ENCODE data around the gene IMMP2L.

IMMP2L gene

GRCh38 chr7:110888641-110889040 is 673.7 kb downstream of the IMMP2L start:
- no peaks in the 10 kb centered on the region for H3K36me3 ChIP-seq (ENCODE audit: insufficient read depth, low read length)
- no peaks in the 10 kb centered on the region for H4K20me1 ChIP-seq (ENCODE audit: insufficient read depth, low read length)
- no peaks in the 10 kb centered on the region for H3K79me2 ChIP-seq (ENCODE audit: insufficient read depth, low read length)
- no peak overlapping the region for H3K9ac ChIP-seq (ENCODE audit: low read depth, low read length)
- no peak overlapping the region for H3K4me3 ChIP-seq (ENCODE audit: low read depth in 1 of 2, low read length in 2 of 2)
- no peaks in the 10 kb centered on the region for H3K9me3 ChIP-seq (ENCODE audit: insufficient read depth, low read length, severe bottlenecking)
- ATAC-seq (ENCODE audit: insufficient read depth, low read depth): no peak
- no peak overlapping the region for H2AFZ ChIP-seq (ENCODE audit: low read depth, low read length)
- H3K27ac ChIP-seq (ENCODE audit: low read length): no peak overlapping the region
- peaks cover 7% of the 10 kb centered on the region; the same call in 1 of the 2 replicates for H3K4me1 ChIP-seq (ENCODE audit: insufficient read depth, low read length)
- TF ChIP-seq, protein P1, sequence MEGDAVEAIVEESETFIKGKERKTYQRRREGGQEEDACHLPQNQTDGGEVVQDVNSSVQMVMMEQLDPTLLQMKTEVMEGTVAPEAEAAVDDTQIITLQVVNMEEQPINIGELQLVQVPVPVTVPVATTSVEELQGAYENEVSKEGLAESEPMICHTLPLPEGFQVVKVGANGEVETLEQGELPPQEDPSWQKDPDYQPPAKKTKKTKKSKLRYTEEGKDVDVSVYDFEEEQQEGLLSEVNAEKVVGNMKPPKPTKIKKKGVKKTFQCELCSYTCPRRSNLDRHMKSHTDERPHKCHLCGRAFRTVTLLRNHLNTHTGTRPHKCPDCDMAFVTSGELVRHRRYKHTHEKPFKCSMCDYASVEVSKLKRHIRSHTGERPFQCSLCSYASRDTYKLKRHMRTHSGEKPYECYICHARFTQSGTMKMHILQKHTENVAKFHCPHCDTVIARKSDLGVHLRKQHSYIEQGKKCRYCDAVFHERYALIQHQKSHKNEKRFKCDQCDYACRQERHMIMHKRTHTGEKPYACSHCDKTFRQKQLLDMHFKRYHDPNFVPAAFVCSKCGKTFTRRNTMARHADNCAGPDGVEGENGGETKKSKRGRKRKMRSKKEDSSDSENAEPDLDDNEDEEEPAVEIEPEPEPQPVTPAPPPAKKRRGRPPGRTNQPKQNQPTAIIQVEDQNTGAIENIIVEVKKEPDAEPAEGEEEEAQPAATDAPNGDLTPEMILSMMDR (IDR thresholded peaks at IDR 0.05; ENCODE audit: borderline replicate concordance, extremely low read depth, low read length, poor library complexity, severe bottlenecking): no peak
- TF ChIP-seq EZH2 (IDR thresholded peaks at IDR 0.05; ENCODE audit: borderline replicate concordance, low read depth, low read length, severe bottlenecking): no peak
- no peak for DNase-seq
- no peaks in the 10 kb centered on the region for H3K27me3 ChIP-seq (ENCODE audit: insufficient read depth, low read length, poor library complexity)
- no peak overlapping the region for H3K4me2 ChIP-seq (ENCODE audit: insufficient read depth, low read length)

GRCh38 chr7:110885474-110885873 is 676.8 kb downstream of the IMMP2L start:
- Histone ChIP-seq H3K36me3 (ENCODE audit: insufficient read depth, low read length) (no peaks in the 10 kb centered on the region), H3K27ac (ENCODE audit: low read length) (no peak overlapping the region), H3K4me3 (ENCODE audit: low read depth in 1 of 2, low read length in 2 of 2) (no peak overlapping the region), H3K9ac (ENCODE audit: low read depth, low read length) (no peak overlapping the region), H3K27me3 (ENCODE audit: insufficient read depth, low read length, poor library complexity) (no peaks in the 10 kb centered on the region), H3K4me1 (ENCODE audit: insufficient read depth, low read length) (no peaks in the 10 kb centered on the region), H2AFZ (ENCODE audit: low read depth, low read length) (no peak overlapping the region), H3K9me3 (ENCODE audit: insufficient read depth, low read length, severe bottlenecking) (no peaks in the 10 kb centered on the region), H3K79me2 (ENCODE audit: insufficient read depth, low read length) (no peaks in the 10 kb centered on the region), H4K20me1 (ENCODE audit: insufficient read depth, low read length) (no peaks in the 10 kb centered on the region), H3K4me2 (ENCODE audit: insufficient read depth, low read length) (no peak overlapping the region)
- TF ChIP-seq, protein P1 (IDR thresholded peaks at IDR 0.05; ENCODE audit: borderline replicate concordance, extremely low read depth, low read length, poor library complexity, severe bottlenecking): no peak
- no peak for TF ChIP-seq EZH2 (IDR thresholded peaks at IDR 0.05; ENCODE audit: borderline replicate concordance, low read depth, low read length, severe bottlenecking)
- DNase-seq: no peak
- no peak for ATAC-seq (ENCODE audit: insufficient read depth, low read depth)

GRCh38 chr7:110881721-110882120 is 680.6 kb downstream of the IMMP2L start:
- Histone ChIP-seq H4K20me1 (ENCODE audit: insufficient read depth, low read length) (no peaks in the 10 kb centered on the region), H3K27me3 (ENCODE audit: insufficient read depth, low read length, poor library complexity) (no peaks in the 10 kb centered on the region), H3K27ac (ENCODE audit: low read length) (no peak overlapping the region), H3K4me2 (ENCODE audit: insufficient read depth, low read length) (no peak overlapping the region), H3K9me3 (ENCODE audit: insufficient read depth, low read length, severe bottlenecking) (no peaks in the 10 kb centered on the region), H2AFZ (ENCODE audit: low read depth, low read length) (no peak overlapping the region), H3K9ac (ENCODE audit: low read depth, low read length) (no peak overlapping the region), H3K4me3 (ENCODE audit: low read depth in 1 of 2, low read length in 2 of 2) (no peak overlapping the region), H3K36me3 (ENCODE audit: insufficient read depth, low read length) (no peaks in the 10 kb centered on the region), H3K4me1 (ENCODE audit: insufficient read depth, low read length) (no peaks in the 10 kb centered on the region), H3K79me2 (ENCODE audit: insufficient read depth, low read length) (no peaks in the 10 kb centered on the region)
- DNase-seq: no peak
- TF ChIP-seq EZH2 (IDR thresholded peaks at IDR 0.05; ENCODE audit: borderline replicate concordance, low read depth, low read length, severe bottlenecking): no peak
- TF ChIP-seq, protein P1 (IDR thresholded peaks at IDR 0.05; ENCODE audit: borderline replicate concordance, extremely low read depth, low read length, poor library complexity, severe bottlenecking): no peak
- ATAC-seq (ENCODE audit: insufficient read depth, low read depth): no peak

- no peak for DNase-seq
- H2AFZ ChIP-seq (ENCODE audit: low read depth, low read length): no peak overlapping the region
- no peak overlapping the region for H3K4me3 ChIP-seq (ENCODE audit: low read depth in 1 of 2, low read length in 2 of 2)
- no peaks in the 10 kb centered on the region for H3K9me3 ChIP-seq (ENCODE audit: insufficient read depth, low read length, severe bottlenecking)
- H3K27me3 ChIP-seq (ENCODE audit: insufficient read depth, low read length, poor library complexity): no peaks in the 10 kb centered on the region
- no peaks in the 10 kb centered on the region for H4K20me1 ChIP-seq (ENCODE audit: insufficient read depth, low read length)
- no peak for TF ChIP-seq EZH2 (IDR thresholded peaks at IDR 0.05; ENCODE audit: borderline replicate concordance, low read depth, low read length, severe bottlenecking)
- TF ChIP-seq, protein P1 (IDR thresholded peaks at IDR 0.05; ENCODE audit: borderline replicate concordance, extremely low read depth, low read length, poor library complexity, severe bottlenecking): no peak
- no peak overlapping the region for H3K27ac ChIP-seq (ENCODE audit: low read length)
- ATAC-seq (ENCODE audit: insufficient read depth, low read depth): no peak
- no peak overlapping the region for H3K4me2 ChIP-seq (ENCODE audit: insufficient read depth, low read length)
- H3K9ac ChIP-seq (ENCODE audit: low read depth, low read length): no peak overlapping the region
- no peaks in the 10 kb centered on the region for H3K79me2 ChIP-seq (ENCODE audit: insufficient read depth, low read length)
- H3K4me1 ChIP-seq (ENCODE audit: insufficient read depth, low read length): no peaks in the 10 kb centered on the region
- no peaks in the 10 kb centered on the region for H3K36me3 ChIP-seq (ENCODE audit: insufficient read depth, low read length)
These were observed 681.3 kb downstream of the IMMP2L start for GRCh38 chr7:110880971-110881370.
